H7 (cell line): Measurements from ENCODE around the gene AMFR. TPM values are rescaled to one million over a fixed set of nuclear protein-coding genes. Genes with fewer than 3 reads are reported as not detected.
"Not testable (repeated sequence)": the region's sequence is repeated elsewhere in the genome, so short reads cannot be mapped to it uniquely, and the experiment has no call there.

Experiments
- DNase-seq: peaks from one replicate; pipeline ENCODE4 v3.0.0; 2012
- H3K27me3 ChIP-seq: 2 replicates; pipeline ENCODE4 v1.6.0; 2011; ENCODE audit warnings: mild to moderate bottlenecking, low read length; ENCODE audit not compliant: control insufficient read depth, insufficient read depth
- H3K36me3 ChIP-seq: replicated peaks from 2 replicates; pipeline ENCODE4 v1.5.1; 2011; ENCODE audit warnings: low read length; ENCODE audit not compliant: control insufficient read depth, insufficient read depth
- H3K4me3 ChIP-seq: 2 replicates; pipeline ENCODE4 v1.5.1; 2011; ENCODE audit warnings: low read depth, mild to moderate bottlenecking, control low read depth, low read length, moderate library complexity; ENCODE audit not compliant: insufficient read depth
- total RNA-seq: library from RNA; depleted of rRNA; stranded (reverse); fragments of >200 nt; shearing (Covaris generic); gene quantifications from 2 replicates; pipeline ENCODE4 v1.2.3, GENCODE V29; 2014

AMFR gene
- total RNA-seq, 1 experiment from 2014 or later = 91.1 TPM

DNA sequence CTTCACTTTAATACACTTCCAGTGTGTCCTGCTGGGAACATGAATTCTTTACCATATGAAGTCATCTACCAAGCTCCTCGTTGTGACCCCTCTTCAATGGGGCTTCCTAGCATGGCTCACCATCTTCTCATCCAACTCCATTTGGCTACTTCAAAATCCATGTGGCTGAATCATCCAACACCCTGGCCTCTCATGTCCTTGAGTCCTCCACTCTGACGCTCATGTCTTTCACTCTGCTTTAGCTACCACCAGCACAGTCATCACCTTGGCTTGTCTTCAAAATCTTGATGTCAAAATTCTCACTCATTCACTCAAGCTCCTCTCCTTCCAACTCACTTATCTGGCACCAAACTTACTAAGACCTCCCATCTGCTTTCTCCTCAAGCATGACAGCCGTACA is 35.8 kb downstream of the AMFR start:
- H3K27me3 ChIP-seq = no peaks in the 10 kb centered on the region
- peaks cover 10% of the 10 kb centered on the region for H3K36me3 ChIP-seq
- no peak for DNase-seq
- no peak overlapping the region for H3K4me3 ChIP-seq

DNA sequence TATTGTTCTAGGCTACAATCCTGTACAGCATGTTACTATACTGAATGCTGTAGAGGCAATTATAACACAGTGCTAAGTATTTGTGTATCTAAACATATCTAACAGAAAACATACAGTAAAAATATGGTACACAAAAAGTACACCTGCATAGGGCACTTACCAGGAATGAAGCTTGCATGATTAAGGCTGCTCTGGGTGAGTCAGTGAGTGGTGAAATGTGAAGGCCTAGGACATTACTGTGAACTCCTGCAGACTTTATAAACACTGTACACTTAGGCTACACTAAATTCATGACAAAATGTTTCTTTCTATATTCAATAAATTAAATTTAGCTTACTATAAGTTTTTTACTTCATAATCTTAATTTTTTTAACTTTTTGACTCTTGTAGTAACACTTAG is 37.1 kb downstream of the AMFR start:
- Histone ChIP-seq H3K36me3 (peaks cover 13% of the 10 kb centered on the region), H3K4me3 (no peak overlapping the region), H3K27me3 (no peaks in the 10 kb centered on the region)
- DNase-seq = no peak

DNA sequence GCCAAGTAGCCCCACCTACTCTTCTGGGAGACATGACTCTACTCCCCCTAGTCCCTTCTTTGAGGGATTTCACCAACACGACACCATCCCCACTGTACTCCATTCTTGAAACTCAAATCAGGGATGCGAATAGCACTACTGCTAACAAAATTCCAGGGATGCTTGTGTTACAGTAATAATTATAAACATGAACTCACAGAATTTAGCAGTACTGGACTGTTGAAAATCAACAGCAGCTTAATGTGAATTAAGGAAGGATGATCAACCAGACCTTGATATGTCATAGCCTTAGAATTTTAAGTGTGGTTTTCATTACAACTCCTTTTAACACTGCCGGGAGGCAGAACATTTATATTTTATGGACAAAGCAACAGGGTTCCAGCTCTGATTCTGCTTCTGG is 37.9 kb downstream of the AMFR start:
- peaks cover 15% of the 10 kb centered on the region for H3K36me3 ChIP-seq

DNA sequence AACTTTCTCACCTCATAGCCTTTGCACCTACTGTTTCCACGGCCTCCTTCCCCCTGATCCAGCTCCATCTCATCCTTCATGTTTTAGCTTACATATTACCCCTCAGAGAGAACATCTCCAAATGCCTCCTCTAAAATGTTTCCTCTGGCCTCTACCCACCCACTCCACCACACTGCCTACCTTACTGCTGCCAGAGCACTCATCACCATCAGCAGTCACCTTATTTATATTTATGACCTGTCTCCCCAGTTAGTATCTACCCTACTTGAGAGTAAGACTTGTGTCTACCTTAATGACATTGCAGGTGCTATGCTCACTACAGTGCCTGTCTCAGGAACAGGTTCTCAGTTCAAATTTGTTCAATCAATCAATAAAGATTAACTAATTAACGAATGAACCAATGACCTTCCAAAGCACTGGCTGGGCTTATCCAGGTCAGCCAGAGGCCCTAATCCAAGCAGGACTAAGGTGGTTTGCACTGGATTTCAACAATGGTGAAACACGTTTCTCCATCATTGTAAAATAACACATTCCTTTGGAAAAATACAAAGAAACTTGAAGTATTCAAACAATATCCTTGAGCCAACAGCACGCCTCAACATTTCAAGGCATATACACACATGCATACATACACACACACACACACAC is 41.1 kb downstream of the AMFR start:
- no peaks in the 10 kb centered on the region for H3K27me3 ChIP-seq
- H3K36me3 ChIP-seq = peaks cover 14% of the 10 kb centered on the region
- no peak for DNase-seq
- no peak overlapping the region for H3K4me3 ChIP-seq

More for the DNA sequence above, 37.9 kb downstream of the AMFR start:
- Histone ChIP-seq H3K27me3 (no peaks in the 10 kb centered on the region), H3K4me3 (no peak overlapping the region)
- DNase-seq = no peak

DNA sequence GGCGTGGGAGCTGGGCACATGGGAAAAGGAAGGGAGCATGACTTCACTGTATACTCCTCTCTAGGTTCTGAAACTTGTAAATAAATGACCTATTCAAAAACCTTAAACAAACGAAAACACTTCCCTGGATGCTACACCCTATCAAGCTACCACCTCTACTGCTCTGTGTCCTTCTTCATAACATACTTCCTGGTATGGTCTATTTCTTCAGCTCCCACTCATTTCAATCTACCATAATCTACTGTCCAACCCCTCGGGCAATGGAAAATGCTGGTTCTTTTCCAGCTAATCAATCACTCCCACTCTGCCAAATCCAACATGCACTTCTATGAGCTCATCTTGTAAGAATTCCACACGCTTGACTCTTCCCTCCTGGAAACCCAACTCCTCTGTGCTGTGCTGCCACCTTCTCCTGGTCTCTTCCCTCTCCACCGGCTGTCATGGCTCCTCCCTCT is 42.4 kb downstream of the AMFR start:
- no peak for DNase-seq
- H3K36me3 ChIP-seq = peaks cover 14% of the 10 kb centered on the region
- no peaks in the 10 kb centered on the region for H3K27me3 ChIP-seq
- no peak overlapping the region for H3K4me3 ChIP-seq

DNA sequence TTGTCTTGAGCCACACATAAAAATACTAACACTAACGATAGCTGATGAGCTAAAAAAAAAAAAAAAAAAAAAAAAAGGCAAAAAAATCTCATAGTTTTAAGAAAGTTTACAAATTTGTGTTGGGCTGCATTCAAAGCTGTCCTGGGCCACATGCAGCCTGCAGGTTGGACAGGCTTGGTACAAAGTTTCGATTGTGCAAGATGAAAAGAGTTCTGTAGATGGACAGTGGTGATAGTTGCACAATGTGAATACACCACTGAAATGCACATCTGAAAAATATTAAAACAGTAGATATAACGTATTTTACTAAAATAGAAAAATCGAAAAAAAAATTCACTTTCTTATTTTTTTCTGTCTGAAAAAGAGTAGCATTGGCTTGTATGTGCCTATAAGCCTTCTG is 42.9 kb downstream of the AMFR start:
- Histone ChIP-seq H3K36me3 (peaks cover 14% of the 10 kb centered on the region), H3K27me3 (no peaks in the 10 kb centered on the region), H3K4me3 (no peak overlapping the region)
- DNase-seq = no peak

DNA sequence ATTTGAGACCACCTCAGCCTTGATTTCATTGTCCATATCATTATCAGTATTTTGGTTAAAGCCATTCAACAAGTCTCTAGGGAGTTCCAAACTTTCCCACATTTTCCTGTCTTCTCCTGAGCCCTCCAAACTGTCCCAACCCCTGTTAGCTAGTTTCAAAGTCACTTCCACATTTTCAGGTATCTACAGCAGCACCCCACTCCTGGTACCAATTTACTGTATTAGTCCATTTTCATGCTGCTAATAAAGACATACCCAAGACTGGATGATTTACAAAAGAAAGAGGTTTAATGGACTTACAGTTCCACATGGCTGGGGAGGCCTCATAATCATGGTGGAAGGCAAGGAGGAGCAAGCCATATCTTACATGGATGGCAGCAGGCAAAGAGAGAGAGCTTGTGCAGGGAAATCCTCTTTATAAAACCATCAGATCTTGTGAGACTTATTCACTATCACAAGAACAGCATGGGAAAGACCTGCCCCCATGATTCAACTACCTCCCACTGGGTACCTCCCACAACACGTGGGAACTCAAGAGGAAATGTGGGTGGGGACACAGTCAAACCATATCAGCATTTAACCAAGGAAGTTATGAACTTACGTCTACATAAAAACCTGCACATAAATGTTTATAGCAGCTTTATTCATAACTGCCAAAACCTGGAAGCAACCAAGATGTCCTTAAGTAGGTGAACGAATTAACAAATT is 44.4 kb downstream of the AMFR start:
- H3K27me3 ChIP-seq = not testable (repeated sequence)

DNA sequence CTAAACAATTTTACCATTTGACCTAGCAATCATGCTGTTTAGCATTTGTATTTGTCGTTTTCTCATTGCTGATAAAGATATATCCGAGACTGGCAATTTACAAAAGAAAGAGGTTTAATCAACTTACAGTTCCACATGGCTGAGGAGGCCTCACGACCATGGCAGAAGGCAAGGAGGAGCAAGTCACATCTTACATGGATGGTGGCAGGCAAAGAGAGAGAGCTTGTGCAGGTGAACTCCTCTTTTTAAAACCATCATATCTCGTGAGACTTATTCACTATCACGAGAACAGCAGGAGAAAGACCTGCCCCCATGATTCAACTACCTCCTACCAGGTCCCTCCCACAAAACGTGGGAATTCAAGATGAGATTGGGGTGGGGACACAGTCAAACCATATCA is 46.3 kb downstream of the AMFR start:
- H3K27me3 ChIP-seq, DNase-seq, H3K4me3 ChIP-seq, H3K36me3 ChIP-seq: not testable (repeated sequence)

More for the DNA sequence above, 44.4 kb downstream of the AMFR start:
- not testable (repeated sequence) for DNase-seq, H3K4me3 ChIP-seq
- H3K36me3 ChIP-seq = peaks cover 11% of the 10 kb centered on the region

DNA sequence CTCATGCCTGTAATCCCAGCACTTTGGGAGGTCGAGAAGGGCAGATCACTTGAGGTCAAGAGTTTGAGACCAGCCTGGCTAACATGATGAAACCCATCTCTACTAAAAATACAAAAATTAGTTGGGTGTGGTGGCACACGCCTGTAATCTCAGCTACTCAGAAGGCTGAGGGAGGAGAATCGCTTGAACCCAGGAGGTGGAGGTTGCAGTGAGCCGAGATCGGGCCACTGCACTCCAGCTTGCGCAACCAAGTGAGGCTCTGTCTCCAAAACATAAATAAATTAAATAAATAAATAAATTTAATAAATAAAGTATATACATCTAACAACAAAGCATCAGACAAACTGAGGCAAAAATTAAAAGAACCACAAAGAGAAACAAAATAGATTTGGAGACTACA is 49.6 kb downstream of the AMFR start:
- not testable (repeated sequence) for H3K36me3 ChIP-seq, DNase-seq, H3K4me3 ChIP-seq

DNA sequence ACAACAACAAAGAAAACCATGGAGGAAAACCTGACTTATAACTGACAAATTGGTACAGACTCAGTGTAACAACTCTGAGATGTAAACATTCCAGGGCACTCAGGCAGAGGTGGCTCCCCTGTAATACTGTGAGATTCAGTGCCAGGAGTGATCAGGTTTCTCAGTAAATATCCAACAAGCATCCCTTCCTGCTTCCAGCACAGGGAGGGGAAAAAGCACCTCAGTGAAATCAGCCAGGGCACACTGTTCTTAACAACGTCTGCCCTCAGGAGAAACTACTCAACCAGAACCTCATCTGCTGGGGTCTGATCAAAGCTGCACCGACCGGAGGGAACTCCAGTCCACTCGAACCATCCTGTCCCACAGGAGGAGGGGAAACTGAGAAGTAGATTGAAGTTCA is 52.3 kb downstream of the AMFR start:
- H3K27me3 ChIP-seq = no peaks in the 10 kb centered on the region
- no peak overlapping the region for H3K4me3 ChIP-seq
- DNase-seq = no peak
- H3K36me3 ChIP-seq = no peaks in the 10 kb centered on the region; the same call in 1 of the 2 replicates

More for the DNA sequence above, 49.6 kb downstream of the AMFR start:
- not testable (repeated sequence) for H3K27me3 ChIP-seq

DNA sequence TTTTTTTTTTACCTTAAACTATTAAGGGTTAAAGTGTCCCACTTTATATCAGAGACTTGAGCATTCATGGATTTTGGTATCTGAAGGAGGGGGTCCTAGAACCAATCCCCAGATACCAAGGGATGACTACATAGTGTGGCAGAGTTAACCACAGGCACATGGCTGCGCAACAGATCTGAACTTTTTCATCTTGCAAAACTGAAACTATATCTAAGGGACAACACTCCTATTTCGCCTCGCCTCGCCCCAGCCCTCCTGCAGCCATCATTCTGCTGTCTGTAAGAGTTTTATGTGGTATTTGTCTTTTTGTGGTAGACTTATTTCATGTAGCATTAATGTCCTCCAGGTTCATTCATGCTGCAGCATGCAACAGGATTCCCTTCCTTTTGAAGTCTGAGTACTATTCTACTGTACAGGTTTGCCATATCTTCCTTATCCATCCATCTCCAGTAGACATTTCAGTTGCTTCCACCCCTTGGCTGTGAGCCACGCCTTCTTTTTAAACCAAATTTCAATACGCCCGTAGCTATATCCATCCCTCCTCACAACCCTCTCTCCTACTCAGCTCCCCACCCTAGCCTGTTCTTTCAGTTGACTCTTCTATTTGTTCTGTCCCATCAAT is 53.2 kb downstream of the AMFR start:
- no peak for DNase-seq
- no peaks in the 10 kb centered on the region; the same call in 1 of the 2 replicates for H3K36me3 ChIP-seq
- H3K27me3 ChIP-seq = no peaks in the 10 kb centered on the region
- no peak overlapping the region for H3K4me3 ChIP-seq

DNA sequence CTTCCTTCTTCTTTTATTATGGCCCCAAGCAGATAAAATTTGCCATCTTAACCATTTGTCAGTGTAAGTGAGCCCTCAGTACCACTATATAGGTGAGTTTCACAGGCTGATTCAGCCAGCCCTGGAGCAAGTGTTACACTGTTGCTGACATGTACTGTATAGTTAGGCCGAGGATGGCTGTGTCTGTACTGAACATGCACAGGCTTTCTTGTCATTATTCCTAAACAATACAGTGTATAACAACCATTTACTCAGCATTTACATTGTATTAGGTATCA is 53.7 kb downstream of the AMFR start:
- Histone ChIP-seq H3K4me3 (no peak overlapping the region), H3K36me3 (peaks cover 1% of the 10 kb centered on the region; the same call in 1 of the 2 replicates), H3K27me3 (no peaks in the 10 kb centered on the region)
- no peak for DNase-seq

DNA sequence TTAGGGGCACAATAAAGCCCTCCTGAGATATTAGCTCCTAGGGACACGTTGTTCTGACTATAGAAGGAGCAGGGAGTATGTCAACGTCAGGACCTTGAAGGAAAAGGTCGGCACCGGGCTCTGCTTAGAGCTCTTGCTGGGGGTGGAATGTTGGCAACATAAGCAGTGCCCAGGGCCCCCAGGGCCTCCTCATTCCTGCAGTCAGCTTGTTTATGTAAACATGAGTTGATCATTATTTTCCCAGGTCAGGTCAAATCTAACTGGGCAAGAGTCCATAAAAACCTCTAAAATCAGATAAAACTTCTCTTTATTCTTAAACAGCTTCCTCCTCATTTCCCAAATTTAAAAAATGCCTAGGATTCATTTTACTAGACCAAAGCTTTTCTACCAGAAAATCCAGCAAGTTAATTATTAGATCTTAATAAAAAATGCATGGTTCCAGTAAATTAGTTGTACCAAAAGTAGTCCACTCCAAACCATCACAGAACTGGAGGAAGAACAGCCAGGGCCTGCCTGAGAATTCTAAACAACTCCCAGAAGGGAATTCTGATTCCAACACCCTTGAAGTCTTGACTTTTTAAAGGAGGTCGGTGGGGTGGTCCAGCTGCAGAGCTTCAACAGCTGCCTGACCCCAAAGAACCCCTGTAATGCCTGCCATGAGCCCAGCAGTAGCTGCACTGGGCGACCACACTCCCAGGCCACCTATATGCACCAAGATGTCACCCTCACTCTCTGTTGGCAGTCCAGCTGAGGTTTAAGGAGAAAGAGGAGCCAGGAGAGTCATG is 54.3 kb downstream of the AMFR start:
- Histone ChIP-seq H3K36me3 (peaks cover 1% of the 10 kb centered on the region; the same call in 1 of the 2 replicates), H3K27me3 (no peaks in the 10 kb centered on the region), H3K4me3 (no peak overlapping the region)
- peak; percentile 28 for DNase-seq

DNA sequence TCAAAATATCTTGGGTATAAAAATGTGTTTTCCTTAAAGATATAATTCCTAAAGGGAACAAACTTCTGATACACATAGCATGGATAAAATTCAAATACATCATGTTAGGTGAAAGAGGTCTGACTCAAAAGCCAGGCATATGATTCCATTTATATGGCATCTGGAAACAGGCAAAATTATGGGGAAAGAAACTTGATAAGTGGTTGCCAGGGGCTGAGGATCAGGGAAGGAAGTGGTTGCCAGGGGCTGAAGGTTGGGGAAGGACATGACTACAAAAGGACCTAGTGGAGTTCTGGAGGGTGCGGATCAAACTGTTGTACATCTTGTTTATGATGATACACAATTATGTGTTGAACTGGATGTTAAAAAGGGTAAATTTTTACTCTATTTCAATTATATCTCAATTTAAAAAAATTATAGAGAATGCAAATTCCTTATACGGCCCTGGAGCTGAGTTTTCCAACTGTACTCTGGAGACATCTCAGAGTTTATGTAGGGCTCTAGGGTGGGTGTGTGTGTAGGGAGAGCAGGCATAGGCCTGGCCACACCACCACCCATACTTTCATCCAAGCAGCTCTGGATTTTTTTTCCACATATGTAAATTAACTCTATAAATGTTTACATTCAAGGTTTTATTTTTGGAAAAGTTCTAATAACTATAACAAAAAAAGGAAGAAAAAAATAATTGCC is 55.0 kb downstream of the AMFR start:
- Histone ChIP-seq H3K36me3 (peaks cover 1% of the 10 kb centered on the region; the same call in 1 of the 2 replicates), H3K4me3 (no peak overlapping the region), H3K27me3 (no peaks in the 10 kb centered on the region)
- DNase-seq = no peak
